CD4-positive, alpha-beta T cell treated with Interferon alpha-2 for 1 hour (primary cell): ENCODE measurements around the gene DCDC2.
A peak's percentile ranks its signal among the peaks of the same experiment; 100 is the strongest.
"Not testable (repeated sequence)": the region's sequence is repeated elsewhere in the genome, so short reads cannot be mapped to it uniquely, and the experiment has no call there.

ENCODE experiments used
- DNase-seq, 2 donors: peaks; one replicate each; pipeline ENCODE4 v3.0.0-alpha.2; 2020 to 2022

The DCDC2 gene

DNA sequence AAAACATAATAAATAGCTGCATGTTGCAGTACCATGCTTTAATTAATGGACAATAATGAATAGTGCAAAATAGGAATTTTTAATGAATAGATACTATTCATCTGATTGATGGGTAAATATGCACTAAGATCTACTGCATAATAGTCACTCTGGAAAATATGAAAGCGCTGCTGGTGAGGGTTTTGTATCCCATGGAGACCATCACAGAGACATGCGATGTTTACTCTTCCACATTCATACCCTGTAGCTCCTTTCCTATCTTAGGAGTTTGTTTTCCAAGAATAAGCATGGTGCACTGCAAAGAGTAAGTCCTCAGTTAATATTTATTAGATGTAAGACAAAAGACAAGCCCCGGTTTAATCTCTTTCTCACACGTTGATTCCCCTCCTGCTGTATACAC, 150.4 kb downstream of the DCDC2 start:
- DNase-seq: no peak

- peak in 1 of 2 donors; percentile 25 for DNase-seq
Measured at GRCh38 chr6:24205020-24205492, 152.8 kb downstream of the DCDC2 start.

GRCh38 chr6:24204113-24204512, 153.7 kb downstream of the DCDC2 start:
- DNase-seq: not testable (repeated sequence)

DNA sequence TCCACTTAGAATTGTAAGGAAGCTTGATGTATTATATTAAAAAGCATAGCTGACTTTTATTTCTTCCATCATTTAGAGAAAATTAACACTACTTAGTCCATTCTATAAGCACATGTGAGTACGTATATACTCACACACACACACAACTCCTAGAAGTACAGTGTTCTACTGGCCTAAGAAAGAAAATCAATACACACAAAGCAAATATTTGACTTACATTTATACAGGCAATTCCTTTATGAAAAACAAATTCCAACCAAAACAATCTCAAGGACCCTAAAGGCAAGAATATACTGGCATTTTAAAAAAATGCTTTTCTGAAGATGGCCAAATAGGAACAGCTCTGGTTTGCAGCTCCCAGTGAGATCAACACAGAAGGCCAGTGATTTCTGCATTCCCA, 160.0 kb downstream of the DCDC2 start:
- DNase-seq: no peak

DNA sequence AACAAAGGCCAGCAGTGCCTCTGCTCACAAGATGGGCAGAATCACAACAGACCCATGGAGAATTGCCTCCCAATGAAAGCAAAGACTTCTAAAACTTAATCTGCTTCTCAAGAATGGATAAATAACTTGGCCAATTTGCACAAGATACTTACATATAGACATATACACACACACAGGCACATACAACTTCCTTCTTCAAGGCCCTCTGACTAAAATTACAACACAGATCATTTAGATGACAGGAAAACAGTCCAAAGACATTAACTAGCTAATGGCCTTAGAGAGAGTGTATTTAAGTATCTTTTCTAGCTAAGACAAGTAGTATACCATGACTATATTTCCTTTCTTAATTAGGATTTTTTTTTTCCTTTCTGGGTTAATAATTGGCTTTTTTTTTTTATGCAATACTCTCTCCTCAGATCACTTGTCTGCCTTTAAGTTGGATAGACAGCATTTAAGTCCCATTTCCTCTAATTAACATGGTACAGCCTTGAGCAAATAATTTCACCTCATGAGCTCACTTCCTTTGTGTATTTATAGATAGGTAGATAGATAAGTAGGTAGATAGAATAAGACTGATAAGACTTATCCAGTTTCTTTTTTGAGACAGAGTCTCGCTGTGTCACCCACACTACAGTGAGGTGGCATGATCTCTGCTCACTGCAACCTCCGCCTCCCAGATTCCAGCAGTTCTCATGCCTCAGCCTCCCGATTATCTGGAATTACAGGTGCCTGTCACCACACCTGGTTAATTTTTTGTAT, 161.8 kb downstream of the DCDC2 start:
- DNase-seq: no peak

DNA sequence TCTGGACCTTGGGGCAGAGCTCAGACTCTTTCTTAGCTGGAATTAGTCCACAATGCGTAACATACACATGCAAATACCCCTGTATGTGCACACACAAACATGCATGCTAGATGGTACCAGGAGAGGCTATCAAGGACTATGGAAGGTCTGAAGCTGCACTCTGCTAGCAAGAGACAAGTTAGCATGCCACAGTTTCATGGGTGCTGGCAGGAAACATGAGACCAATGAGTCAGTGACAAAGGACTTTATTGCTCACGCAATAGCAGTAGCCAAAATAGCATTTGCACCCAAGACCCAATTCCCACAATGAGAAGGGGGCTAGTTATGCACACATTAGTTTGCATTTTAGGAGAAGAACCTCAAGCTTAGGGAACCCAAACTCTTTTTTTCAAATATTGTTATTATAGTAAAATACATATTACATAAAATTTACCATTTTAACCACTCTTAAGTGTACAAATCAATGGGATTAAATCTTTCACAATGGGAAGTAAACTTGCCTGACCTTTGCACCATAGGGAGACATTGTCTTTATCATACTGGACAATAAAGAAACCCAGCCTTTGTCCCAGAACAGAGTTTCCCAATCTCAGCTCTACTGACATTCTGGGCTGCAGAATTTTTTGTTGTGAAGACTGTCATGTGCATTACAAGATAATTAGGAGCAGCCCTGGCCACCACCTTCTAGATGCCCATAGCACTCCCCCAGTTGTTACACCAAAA, 162.7 kb downstream of the DCDC2 start:
- DNase-seq: no peak

DNA sequence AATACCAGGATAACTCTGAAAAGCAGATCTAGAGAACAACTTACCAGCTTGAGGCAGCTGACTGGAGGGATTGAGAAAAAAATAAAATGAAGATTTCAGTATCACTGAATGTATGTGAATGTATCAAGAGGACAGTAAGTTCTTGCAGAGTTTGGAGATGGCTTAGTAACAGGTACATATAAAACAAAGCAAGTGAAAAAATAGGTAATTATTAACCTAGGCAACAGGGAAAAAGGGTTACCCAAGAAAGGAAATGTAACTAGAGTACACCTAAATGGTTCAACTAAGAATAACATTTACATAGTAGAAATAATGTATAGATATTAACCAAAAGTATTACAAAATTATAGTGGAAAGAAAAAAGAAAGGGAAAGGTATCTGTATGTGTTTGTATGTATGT, 164.5 kb downstream of the DCDC2 start:
- no peak for DNase-seq

DNA sequence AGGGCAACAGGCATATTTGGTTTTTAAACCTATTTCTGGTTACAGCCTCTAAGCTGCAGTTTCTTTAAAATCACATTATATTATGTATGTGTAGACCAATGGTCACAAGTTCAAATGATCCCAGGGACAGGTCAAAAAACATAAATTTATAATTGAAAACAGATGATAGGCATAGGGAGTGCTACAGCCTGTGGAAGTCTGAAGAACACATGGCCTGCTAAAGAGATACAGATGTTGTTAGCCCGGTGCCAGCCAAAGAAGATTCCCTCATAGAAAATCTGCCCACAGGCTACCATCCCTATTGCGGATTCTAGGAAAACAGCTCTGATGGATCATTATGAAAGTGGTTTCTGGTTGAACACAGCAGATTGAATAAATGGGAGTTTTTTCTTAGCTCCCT, 166.5 kb downstream of the DCDC2 start:
- no peak for DNase-seq

GRCh38 chr6:24188578-24189080, 169.2 kb downstream of the DCDC2 start:
- no peak for DNase-seq

DNA sequence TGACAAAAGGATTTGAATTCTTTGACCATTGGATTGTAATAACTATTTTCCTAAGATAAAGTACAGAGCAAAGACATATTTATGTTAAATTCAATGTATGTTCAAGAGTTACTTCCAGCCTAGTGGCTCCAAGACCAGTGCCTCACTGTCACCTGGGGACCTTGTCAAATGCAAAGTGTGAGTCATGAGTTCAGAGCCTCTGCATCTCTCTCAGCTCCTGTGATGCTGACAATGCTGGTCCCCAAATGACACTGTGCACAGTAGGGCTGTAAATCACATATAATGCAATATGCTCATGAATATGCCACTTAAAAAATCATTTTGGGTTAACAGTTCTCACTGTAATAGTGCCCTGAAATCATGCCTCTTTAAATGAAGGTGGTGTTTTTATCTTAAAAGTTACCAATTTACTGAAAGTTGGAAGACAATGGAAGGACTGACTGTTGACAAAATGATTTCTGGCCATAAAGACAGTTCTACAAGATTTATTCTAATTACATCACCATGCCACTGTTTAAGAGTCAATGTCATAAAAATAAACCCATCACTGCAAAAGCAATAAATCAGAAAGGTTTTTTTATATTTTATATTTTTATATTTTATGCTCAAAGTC, 169.8 kb downstream of the DCDC2 start:
- no peak for DNase-seq

- DNase-seq: no peak
Measured at GRCh38 chr6:24186349-24186748, 171.5 kb downstream of the DCDC2 start.

GRCh38 chr6:24183584-24183983, 174.3 kb downstream of the DCDC2 start:
- DNase-seq: no peak

- DNase-seq: no peak
Measured at GRCh38 chr6:24157886-24158285, 200.0 kb downstream of the DCDC2 start.

GRCh38 chr6:24154121-24154520, 203.7 kb downstream of the DCDC2 start:
- DNase-seq: no peak

GRCh38 chr6:24152014-24152413, 205.8 kb downstream of the DCDC2 start:
- DNase-seq: no peak

DNA sequence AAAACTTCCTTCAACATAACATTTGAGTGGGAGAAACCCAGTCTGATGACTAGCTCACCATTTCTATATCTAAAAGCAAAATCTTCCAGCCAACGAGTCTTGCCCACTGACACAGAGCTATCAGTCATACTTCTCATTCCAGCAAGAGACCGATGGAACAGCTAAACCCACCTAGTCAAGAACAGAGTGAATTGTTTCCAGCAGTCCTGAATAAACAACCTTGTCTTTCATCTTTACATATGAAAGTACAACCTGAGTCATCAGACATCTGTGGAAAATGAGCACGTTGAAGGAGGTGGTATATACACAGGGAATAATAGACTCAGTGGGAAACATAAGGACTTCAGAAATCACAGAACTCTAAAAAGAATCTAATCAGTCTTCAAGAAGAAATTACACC, 208.0 kb downstream of the DCDC2 start:
- no peak for DNase-seq

DNA sequence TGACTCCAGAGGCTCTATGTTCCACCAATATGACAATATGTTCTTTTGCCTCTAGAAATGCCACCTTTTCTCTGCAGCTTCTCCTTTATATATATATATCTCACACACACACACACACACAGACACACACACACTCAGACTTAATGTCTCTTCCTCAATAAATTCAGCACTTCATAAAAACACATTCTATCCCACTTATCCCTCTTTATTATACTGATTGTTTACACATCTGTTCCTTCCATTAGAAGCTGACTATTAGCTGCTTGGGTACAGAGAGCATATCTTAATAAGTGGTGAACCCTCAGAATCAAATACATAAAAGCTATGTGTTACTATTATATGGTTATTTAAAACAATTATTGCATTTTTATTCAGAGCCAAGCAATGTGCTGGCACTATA, 208.6 kb downstream of the DCDC2 start:
- DNase-seq: no peak

- no peak for DNase-seq
Measured at GRCh38 chr6:24148684-24149083, 209.2 kb downstream of the DCDC2 start.

DNA sequence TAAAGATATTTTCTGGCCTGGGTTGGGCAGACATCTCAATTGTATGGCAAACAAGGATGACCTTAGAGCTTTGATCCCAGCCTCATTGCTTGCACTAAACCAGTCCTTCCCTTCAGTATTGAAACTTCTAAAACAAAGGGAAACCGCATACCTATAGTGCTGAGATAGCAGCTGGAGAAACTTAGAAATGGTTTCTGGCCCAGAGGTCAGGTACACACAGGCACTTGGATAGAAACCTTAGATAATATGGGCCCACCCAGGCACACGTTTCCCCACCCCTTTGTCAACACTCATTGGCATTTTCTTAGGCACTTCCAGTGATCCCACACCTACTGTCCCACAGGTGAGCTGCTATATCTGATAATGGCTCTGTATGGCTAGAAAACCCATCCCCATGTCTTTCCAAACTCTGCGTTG, 209.7 kb downstream of the DCDC2 start:
- no peak for DNase-seq

DNA sequence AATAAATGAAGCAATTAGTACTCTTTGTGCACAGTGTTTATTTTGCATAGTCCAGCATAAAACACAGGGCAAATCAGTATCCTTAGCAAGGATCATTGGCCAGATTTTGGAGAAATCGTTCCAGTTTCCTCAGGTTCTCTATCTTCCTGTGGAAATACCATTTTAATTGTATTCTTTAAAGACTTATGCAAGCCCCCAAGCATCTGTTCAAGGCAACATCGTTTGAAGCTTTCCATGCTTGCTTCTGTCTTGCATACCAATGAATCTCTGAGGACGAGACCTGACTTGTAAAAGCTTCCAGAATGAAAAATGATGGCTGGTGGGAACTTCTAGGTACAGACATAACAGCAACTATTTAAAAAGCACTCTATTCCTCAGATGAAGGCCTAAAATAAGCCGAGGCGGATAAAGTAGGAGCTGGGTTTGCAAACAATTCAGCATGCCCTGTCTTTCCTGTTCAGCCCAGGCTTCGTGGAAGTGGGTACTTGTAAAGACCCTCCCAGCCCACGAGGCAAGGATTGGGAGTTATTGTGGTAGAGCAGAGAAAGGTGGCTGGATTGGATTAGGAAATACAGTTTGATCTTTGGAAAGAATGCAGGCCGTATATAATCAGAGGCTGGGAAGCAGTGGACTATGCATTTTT, 210.2 kb downstream of the DCDC2 start:
- DNase-seq: no peak

DNA sequence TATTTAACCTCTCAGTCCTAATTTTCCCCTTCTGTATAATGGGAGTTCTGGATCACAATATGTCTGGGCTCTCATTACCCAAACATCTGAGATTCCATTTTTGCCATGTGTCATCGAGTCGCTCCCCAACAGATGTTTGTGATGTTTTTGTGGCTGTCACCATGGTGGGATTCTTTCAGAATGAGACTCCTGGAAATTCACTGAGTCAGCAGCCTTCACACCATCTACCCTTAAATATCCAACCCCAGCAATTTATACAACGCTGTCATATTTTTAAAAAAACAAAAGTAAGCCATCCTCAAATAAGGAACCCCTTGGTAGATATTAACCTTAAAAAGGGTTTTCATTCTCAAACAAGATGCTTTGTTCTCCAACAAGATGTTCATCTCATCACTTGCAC, 211.0 kb downstream of the DCDC2 start:
- no peak for DNase-seq

- no peak for DNase-seq
Measured at GRCh38 chr6:24145690-24146131, 212.1 kb downstream of the DCDC2 start.

- not testable (repeated sequence) for DNase-seq
Measured at GRCh38 chr6:24142733-24143132, 215.1 kb downstream of the DCDC2 start.
